ENCODE data around the gene B4GALT5. TPM values are rescaled to one million over a fixed set of nuclear protein-coding genes. Genes with fewer than 3 reads are reported as not detected.

The B4GALT5 gene
- total and polyA plus RNA-seq, 3 donors from 2014 or later, result 56.9 to 69.7 (median 63.4) TPM

- Histone ChIP-seq H3K4me3 (no peak overlapping the region), H3K9me3 (no peaks in the 10 kb centered on the region), H3K27ac (no peak overlapping the region), H3K27me3 (no peaks in the 10 kb centered on the region), H3K36me3 (ENCODE audit: low read depth, missing control alignments) (no peaks in the 10 kb centered on the region), H3K4me1 (peaks cover 26% of the 10 kb centered on the region)
- intact Hi-C loops (cut with DNase I; ENCODE audit: low total_unique reads), result no loop called here
- DNase-seq, result no peak
- TF ChIP-seq CTCF (IDR thresholded peaks at IDR 0.05) (no peak), POLR2A (IDR thresholded peaks at IDR 0.05) (no peak)
Measured at GRCh38 chr20:49663112-49663511, 50.6 kb downstream of the B4GALT5 start.

GRCh38 chr20:49661560-49662329 is 51.9 kb downstream of the B4GALT5 start:
- no peak overlapping the region for H3K4me3 ChIP-seq
- H3K9me3 ChIP-seq, result no peaks in the 10 kb centered on the region
- peaks cover 34% of the 10 kb centered on the region for H3K4me1 ChIP-seq
- intact Hi-C loops (cut with DNase I; ENCODE audit: low total_unique reads), result no loop called here
- no peak overlapping the region for H3K27ac ChIP-seq
- 84% methylated on average over 8 of the region's 8 CpGs for WGBS, 2 donors
- no peaks in the 10 kb centered on the region for H3K36me3 ChIP-seq (ENCODE audit: low read depth, missing control alignments)
- H3K27me3 ChIP-seq, result no peaks in the 10 kb centered on the region
- no peak for DNase-seq
- TF ChIP-seq CTCF (IDR thresholded peaks at IDR 0.05) (no peak), POLR2A (IDR thresholded peaks at IDR 0.05) (no peak)

GRCh38 chr20:49660912-49661311 is 52.8 kb downstream of the B4GALT5 start:
- no peak overlapping the region for H3K27ac ChIP-seq
- H3K36me3 ChIP-seq (ENCODE audit: low read depth, missing control alignments), result no peaks in the 10 kb centered on the region
- DNase-seq, result no peak
- 92 to 94% methylated on average over 5 of the region's 5 CpGs for WGBS, 2 donors
- H3K9me3 ChIP-seq, result no peaks in the 10 kb centered on the region
- intact Hi-C loops (cut with DNase I; ENCODE audit: low total_unique reads), result no loop called here
- no peak overlapping the region for H3K4me3 ChIP-seq
- H3K4me1 ChIP-seq, result peaks cover 27% of the 10 kb centered on the region
- no peaks in the 10 kb centered on the region for H3K27me3 ChIP-seq
- TF ChIP-seq CTCF (IDR thresholded peaks at IDR 0.05) (no peak), POLR2A (IDR thresholded peaks at IDR 0.05) (no peak)

- H3K4me3 ChIP-seq, result no peak overlapping the region
- no peaks in the 10 kb centered on the region for H3K36me3 ChIP-seq (ENCODE audit: low read depth, missing control alignments)
- intact Hi-C loops (cut with DNase I; ENCODE audit: low total_unique reads), result no loop called here
- peaks cover 27% of the 10 kb centered on the region for H3K4me1 ChIP-seq
- WGBS, 2 donors, result 55 to 63% methylated on average over 3 of the region's 3 CpGs
- no peaks in the 10 kb centered on the region for H3K27me3 ChIP-seq
- no peak for TF ChIP-seq POLR2A (IDR thresholded peaks at IDR 0.05)
- TF ChIP-seq CTCF (IDR thresholded peaks at IDR 0.05), result no peak
- no peak for DNase-seq
- no peak overlapping the region for H3K27ac ChIP-seq
- no peaks in the 10 kb centered on the region for H3K9me3 ChIP-seq
Measured at GRCh38 chr20:49659056-49659455, 54.6 kb downstream of the B4GALT5 start.

- Histone ChIP-seq H3K27me3 (no peaks in the 10 kb centered on the region), H3K4me1 (peaks cover 27% of the 10 kb centered on the region), H3K27ac (no peak overlapping the region), H3K4me3 (no peak overlapping the region), H3K9me3 (no peaks in the 10 kb centered on the region), H3K36me3 (ENCODE audit: low read depth, missing control alignments) (no peaks in the 10 kb centered on the region)
- 81 to 91% methylated on average over 2 of the region's 2 CpGs for WGBS, 2 donors
- intact Hi-C loops (cut with DNase I; ENCODE audit: low total_unique reads), result no loop called here
- no peak for DNase-seq
- TF ChIP-seq POLR2A (IDR thresholded peaks at IDR 0.05) (no peak), CTCF (IDR thresholded peaks at IDR 0.05) (no peak)
Measured at GRCh38 chr20:49658508-49658907, 55.2 kb downstream of the B4GALT5 start.
